ENCODE data around the gene C7.

DNA sequence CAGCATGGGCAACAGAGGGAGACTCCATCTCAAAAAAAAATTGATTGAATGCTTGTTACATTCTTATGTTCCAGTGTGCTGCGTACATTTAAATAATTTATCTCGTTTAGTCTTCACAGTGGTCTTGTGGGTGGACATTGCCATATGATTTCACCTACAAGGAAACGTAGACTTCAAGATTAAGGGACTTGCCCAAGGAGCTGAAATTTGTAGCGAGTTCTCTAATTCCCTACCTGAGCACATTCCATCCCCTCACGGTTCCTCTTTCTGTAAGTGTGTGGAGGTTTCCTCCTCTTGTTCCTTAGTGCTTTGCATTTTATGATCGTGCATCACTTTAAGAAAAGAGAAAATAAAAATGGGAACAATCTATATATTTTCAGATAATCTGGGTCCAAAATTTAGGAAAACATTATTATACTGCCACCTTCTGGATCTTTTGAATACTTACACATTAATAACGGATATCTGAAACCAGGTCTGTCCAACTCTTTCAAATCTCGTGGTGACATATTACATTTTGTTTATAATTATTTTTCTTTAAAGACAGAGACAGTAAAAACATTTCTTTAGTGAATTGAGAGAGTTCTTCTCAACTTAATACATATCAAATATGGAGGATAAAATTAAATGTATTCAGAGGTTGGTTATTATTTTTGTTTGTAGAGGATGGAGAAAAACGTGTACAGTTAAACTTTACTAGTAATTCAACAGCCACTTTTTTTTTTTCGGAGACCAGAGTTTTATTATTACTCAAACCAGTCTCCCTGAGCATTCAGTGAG lies 29.9 kb upstream of the C7 start:
- TF ChIP-seq, protein P1, sequence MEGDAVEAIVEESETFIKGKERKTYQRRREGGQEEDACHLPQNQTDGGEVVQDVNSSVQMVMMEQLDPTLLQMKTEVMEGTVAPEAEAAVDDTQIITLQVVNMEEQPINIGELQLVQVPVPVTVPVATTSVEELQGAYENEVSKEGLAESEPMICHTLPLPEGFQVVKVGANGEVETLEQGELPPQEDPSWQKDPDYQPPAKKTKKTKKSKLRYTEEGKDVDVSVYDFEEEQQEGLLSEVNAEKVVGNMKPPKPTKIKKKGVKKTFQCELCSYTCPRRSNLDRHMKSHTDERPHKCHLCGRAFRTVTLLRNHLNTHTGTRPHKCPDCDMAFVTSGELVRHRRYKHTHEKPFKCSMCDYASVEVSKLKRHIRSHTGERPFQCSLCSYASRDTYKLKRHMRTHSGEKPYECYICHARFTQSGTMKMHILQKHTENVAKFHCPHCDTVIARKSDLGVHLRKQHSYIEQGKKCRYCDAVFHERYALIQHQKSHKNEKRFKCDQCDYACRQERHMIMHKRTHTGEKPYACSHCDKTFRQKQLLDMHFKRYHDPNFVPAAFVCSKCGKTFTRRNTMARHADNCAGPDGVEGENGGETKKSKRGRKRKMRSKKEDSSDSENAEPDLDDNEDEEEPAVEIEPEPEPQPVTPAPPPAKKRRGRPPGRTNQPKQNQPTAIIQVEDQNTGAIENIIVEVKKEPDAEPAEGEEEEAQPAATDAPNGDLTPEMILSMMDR (IDR thresholded peaks at IDR 0.05; ENCODE audit: low read depth, low read length, poor library complexity, severe bottlenecking): peak; percentile 59
- TF ChIP-seq EZH2phosphoT487 (IDR thresholded peaks at IDR 0.05; ENCODE audit: borderline replicate concordance, low read length): no peak
